Keratinocyte (primary cell): ENCODE data around the gene CORO2A.

Experiments used
- EZH2 ChIP-seq: IDR thresholded peaks from one replicate; pipeline ENCODE4 v1.6.1; 2012; ENCODE audit warnings: inconsistent platforms, mild to moderate bottlenecking, low read length, moderate library complexity
- TF ChIP-seq, protein P1 (sequence below), 3 experiments: IDR thresholded peaks in 1 of 3; conservative IDR thresholded peaks in 1 of 3; optimal IDR thresholded peaks in 1 of 3; 2 replicates in 2 of 3; 3 replicates in 1 of 3; pipeline versions ENCODE3 to v1.5.1; 2011; ENCODE audit warnings: low read length in 3 of 3, mild to moderate bottlenecking in 3 of 3, moderate library complexity in 2 of 3, control low read depth in 1 of 3, inconsistent platforms in 1 of 3; ENCODE audit not compliant: insufficient read depth in 2 of 3; ENCODE audit errors: extremely low read depth in 1 of 3

DNA sequence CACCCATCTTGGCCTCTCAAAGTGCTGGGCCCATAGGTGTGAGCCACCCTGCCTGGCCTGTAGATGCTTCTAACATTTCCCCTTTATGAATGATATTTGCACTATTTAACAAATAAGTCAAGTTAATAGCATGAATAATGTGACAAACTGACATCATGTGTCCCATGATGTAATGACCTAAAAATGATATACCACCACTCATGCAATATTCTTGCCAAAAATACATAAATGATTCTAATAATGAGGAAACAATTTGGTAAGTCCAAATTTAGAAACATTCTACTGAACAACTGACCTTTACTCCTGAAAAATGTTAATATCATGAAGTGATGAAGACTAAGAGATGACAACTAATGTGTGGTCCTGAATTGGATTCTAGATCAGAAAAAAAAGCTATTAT lies 39.9 kb downstream of the CORO2A start:
- TF ChIP-seq EZH2, result no peak
- TF ChIP-seq, protein P1, sequence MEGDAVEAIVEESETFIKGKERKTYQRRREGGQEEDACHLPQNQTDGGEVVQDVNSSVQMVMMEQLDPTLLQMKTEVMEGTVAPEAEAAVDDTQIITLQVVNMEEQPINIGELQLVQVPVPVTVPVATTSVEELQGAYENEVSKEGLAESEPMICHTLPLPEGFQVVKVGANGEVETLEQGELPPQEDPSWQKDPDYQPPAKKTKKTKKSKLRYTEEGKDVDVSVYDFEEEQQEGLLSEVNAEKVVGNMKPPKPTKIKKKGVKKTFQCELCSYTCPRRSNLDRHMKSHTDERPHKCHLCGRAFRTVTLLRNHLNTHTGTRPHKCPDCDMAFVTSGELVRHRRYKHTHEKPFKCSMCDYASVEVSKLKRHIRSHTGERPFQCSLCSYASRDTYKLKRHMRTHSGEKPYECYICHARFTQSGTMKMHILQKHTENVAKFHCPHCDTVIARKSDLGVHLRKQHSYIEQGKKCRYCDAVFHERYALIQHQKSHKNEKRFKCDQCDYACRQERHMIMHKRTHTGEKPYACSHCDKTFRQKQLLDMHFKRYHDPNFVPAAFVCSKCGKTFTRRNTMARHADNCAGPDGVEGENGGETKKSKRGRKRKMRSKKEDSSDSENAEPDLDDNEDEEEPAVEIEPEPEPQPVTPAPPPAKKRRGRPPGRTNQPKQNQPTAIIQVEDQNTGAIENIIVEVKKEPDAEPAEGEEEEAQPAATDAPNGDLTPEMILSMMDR (optimal IDR thresholded peaks at IDR 0.05 in 1 of 3, IDR thresholded peaks at IDR 0.05 in 1 of 3, conservative IDR thresholded peaks at IDR 0.05 in 1 of 3; ENCODE audit: extremely low read depth in 1 of 3, insufficient read depth in 2 of 3, low read length in 3 of 3), result no peak
